ENCODE measurements around the gene L3HYPDH.

L3HYPDH gene

GRCh38 chr14:59507063-59507751 lies 23.0 kb upstream of the L3HYPDH start:
- H3K9me3 ChIP-seq (ENCODE audit: control insufficient read depth in 5 of 5, low read length in 5 of 5) = no peaks in the 10 kb centered on the region
- peaks cover 9 to 23% (median 11%) of the 10 kb centered on the region in 5 donors for H3K36me3 ChIP-seq (ENCODE audit: control insufficient read depth in 5 of 5, insufficient read depth in 5 of 5, low read length in 5 of 5)
- H3K9ac ChIP-seq (ENCODE audit: low read length in 5 of 5) = no peak overlapping the region
- H3K4me3 ChIP-seq (ENCODE audit: low read depth in 1 of 5, low read length in 5 of 5) = no peak overlapping the region
- no peak overlapping the region for H3K27ac ChIP-seq (ENCODE audit: low read depth, low read length)
- no peaks in the 10 kb centered on the region for H3K27me3 ChIP-seq (ENCODE audit: control insufficient read depth in 5 of 5, insufficient read depth in 4 of 5, low read length in 5 of 5)
- H3K4me1 ChIP-seq (ENCODE audit: control insufficient read depth in 5 of 5, insufficient read depth in 5 of 5, low read length in 5 of 5) = peaks cover 0 to 2% (median 0%) of the 10 kb centered on the region in 5 donors

- Histone ChIP-seq H3K4me1 (ENCODE audit: control insufficient read depth in 5 of 5, insufficient read depth in 5 of 5, low read length in 5 of 5) (peaks cover 0 to 3% (median 0%) of the 10 kb centered on the region in 5 donors), H3K36me3 (ENCODE audit: control insufficient read depth in 5 of 5, insufficient read depth in 5 of 5, low read length in 5 of 5) (peaks cover 13 to 32% (median 22%) of the 10 kb centered on the region in 5 donors), H3K27me3 (ENCODE audit: control insufficient read depth in 5 of 5, insufficient read depth in 4 of 5, low read length in 5 of 5) (no peaks in the 10 kb centered on the region), H3K4me3 (ENCODE audit: low read depth in 1 of 5, low read length in 5 of 5) (no peak overlapping the region), H3K9me3 (ENCODE audit: control insufficient read depth in 5 of 5, low read length in 5 of 5) (no peaks in the 10 kb centered on the region), H3K27ac (ENCODE audit: low read depth, low read length) (no peak overlapping the region), H3K9ac (ENCODE audit: low read length in 5 of 5) (no peak overlapping the region)
Observed at GRCh38 chr14:59503256-59503655, 19.0 kb upstream of the L3HYPDH start.

GRCh38 chr14:59500732-59501131 lies 16.5 kb upstream of the L3HYPDH start:
- Histone ChIP-seq H3K27ac (ENCODE audit: low read depth, low read length) (no peak overlapping the region), H3K9me3 (ENCODE audit: control insufficient read depth in 5 of 5, low read length in 5 of 5) (no peaks in the 10 kb centered on the region), H3K4me3 (ENCODE audit: low read depth in 1 of 5, low read length in 5 of 5) (no peak overlapping the region), H3K27me3 (ENCODE audit: control insufficient read depth in 5 of 5, insufficient read depth in 4 of 5, low read length in 5 of 5) (no peaks in the 10 kb centered on the region), H3K36me3 (ENCODE audit: control insufficient read depth in 5 of 5, insufficient read depth in 5 of 5, low read length in 5 of 5) (peaks cover 21 to 41% (median 34%) of the 10 kb centered on the region in 5 donors), H3K4me1 (ENCODE audit: control insufficient read depth in 5 of 5, insufficient read depth in 5 of 5, low read length in 5 of 5) (peaks cover 0 to 3% (median 0%) of the 10 kb centered on the region in 5 donors), H3K9ac (ENCODE audit: low read length in 5 of 5) (peak overlapping the region in 1 of 5 donors; percentile 32)

GRCh38 chr14:59492384-59492783 lies 8.2 kb upstream of the L3HYPDH start:
- Histone ChIP-seq H3K9me3 (ENCODE audit: control insufficient read depth in 5 of 5, low read length in 5 of 5) (no peaks in the 10 kb centered on the region), H3K4me1 (ENCODE audit: control insufficient read depth in 5 of 5, insufficient read depth in 5 of 5, low read length in 5 of 5) (peaks cover 0 to 6% (median 6%) of the 10 kb centered on the region in 5 donors), H3K27me3 (ENCODE audit: control insufficient read depth in 5 of 5, insufficient read depth in 4 of 5, low read length in 5 of 5) (no peaks in the 10 kb centered on the region), H3K36me3 (ENCODE audit: control insufficient read depth in 5 of 5, insufficient read depth in 5 of 5, low read length in 5 of 5) (peaks cover 48 to 72% (median 52%) of the 10 kb centered on the region in 5 donors), H3K4me3 (ENCODE audit: low read depth in 1 of 5, low read length in 5 of 5) (no peak overlapping the region), H3K27ac (ENCODE audit: low read depth, low read length) (no peak overlapping the region), H3K9ac (ENCODE audit: low read length in 5 of 5) (no peak overlapping the region)

GRCh38 chr14:59490756-59491155 lies 6.5 kb upstream of the L3HYPDH start:
- Histone ChIP-seq H3K36me3 (ENCODE audit: control insufficient read depth in 5 of 5, insufficient read depth in 5 of 5, low read length in 5 of 5) (peaks cover 46 to 61% (median 48%) of the 10 kb centered on the region in 5 donors), H3K27ac (ENCODE audit: low read depth, low read length) (no peak overlapping the region), H3K4me1 (ENCODE audit: control insufficient read depth in 5 of 5, insufficient read depth in 5 of 5, low read length in 5 of 5) (peaks cover 0 to 16% (median 12%) of the 10 kb centered on the region in 5 donors), H3K4me3 (ENCODE audit: low read depth in 1 of 5, low read length in 5 of 5) (no peak overlapping the region), H3K9me3 (ENCODE audit: control insufficient read depth in 5 of 5, low read length in 5 of 5) (no peaks in the 10 kb centered on the region), H3K9ac (ENCODE audit: low read length in 5 of 5) (no peak overlapping the region), H3K27me3 (ENCODE audit: control insufficient read depth in 5 of 5, insufficient read depth in 4 of 5, low read length in 5 of 5) (no peaks in the 10 kb centered on the region)

- peak overlapping the region; percentile 83 to 98 (median 92) for H3K4me3 ChIP-seq (ENCODE audit: low read depth in 1 of 5, low read length in 5 of 5)
- H3K9me3 ChIP-seq (ENCODE audit: control insufficient read depth in 5 of 5, low read length in 5 of 5) = no peaks in the 10 kb centered on the region
- H3K4me1 ChIP-seq (ENCODE audit: control insufficient read depth in 5 of 5, insufficient read depth in 5 of 5, low read length in 5 of 5) = peaks cover 0 to 62% (median 59%) of the 10 kb centered on the region in 5 donors
- no peaks in the 10 kb centered on the region for H3K27me3 ChIP-seq (ENCODE audit: control insufficient read depth in 5 of 5, insufficient read depth in 4 of 5, low read length in 5 of 5)
- H3K9ac ChIP-seq (ENCODE audit: low read length in 5 of 5) = peak overlapping the region; percentile 78 to 94 (median 90)
- peak overlapping the region; percentile 95 for H3K27ac ChIP-seq (ENCODE audit: low read depth, low read length)
- H3K36me3 ChIP-seq (ENCODE audit: control insufficient read depth in 5 of 5, insufficient read depth in 5 of 5, low read length in 5 of 5) = peaks cover 9 to 20% (median 13%) of the 10 kb centered on the region in 5 donors
Observed at GRCh38 chr14:59484639-59485175, 499 bp upstream of the L3HYPDH start.

GRCh38 chr14:59483363-59483762 lies 845 bp downstream of the L3HYPDH start:
- Histone ChIP-seq H3K4me1 (ENCODE audit: control insufficient read depth in 5 of 5, insufficient read depth in 5 of 5, low read length in 5 of 5) (peaks cover 0 to 58% (median 56%) of the 10 kb centered on the region in 5 donors), H3K27me3 (ENCODE audit: control insufficient read depth in 5 of 5, insufficient read depth in 4 of 5, low read length in 5 of 5) (no peaks in the 10 kb centered on the region), H3K36me3 (ENCODE audit: control insufficient read depth in 5 of 5, insufficient read depth in 5 of 5, low read length in 5 of 5) (peaks cover 0 to 12% (median 3%) of the 10 kb centered on the region in 5 donors), H3K4me3 (ENCODE audit: low read depth in 1 of 5, low read length in 5 of 5) (peak overlapping the region; percentile 83 to 98 (median 91)), H3K27ac (ENCODE audit: low read depth, low read length) (peak overlapping the region; percentile 95), H3K9me3 (ENCODE audit: control insufficient read depth in 5 of 5, low read length in 5 of 5) (no peaks in the 10 kb centered on the region), H3K9ac (ENCODE audit: low read length in 5 of 5) (peak overlapping the region; percentile 16 to 90 (median 78))

GRCh38 chr14:59482541-59483331 lies 1.5 kb downstream of the L3HYPDH start:
- no peaks in the 10 kb centered on the region for H3K9me3 ChIP-seq (ENCODE audit: control insufficient read depth in 5 of 5, low read length in 5 of 5)
- peaks cover 0 to 12% (median 3%) of the 10 kb centered on the region in 5 donors for H3K36me3 ChIP-seq (ENCODE audit: control insufficient read depth in 5 of 5, insufficient read depth in 5 of 5, low read length in 5 of 5)
- H3K27ac ChIP-seq (ENCODE audit: low read depth, low read length) = peak overlapping the region; percentile 95
- peaks cover 0 to 58% (median 53%) of the 10 kb centered on the region in 5 donors for H3K4me1 ChIP-seq (ENCODE audit: control insufficient read depth in 5 of 5, insufficient read depth in 5 of 5, low read length in 5 of 5)
- H3K9ac ChIP-seq (ENCODE audit: low read length in 5 of 5) = peak overlapping the region; percentile 16 to 90 (median 78)
- no peaks in the 10 kb centered on the region for H3K27me3 ChIP-seq (ENCODE audit: control insufficient read depth in 5 of 5, insufficient read depth in 4 of 5, low read length in 5 of 5)
- peak overlapping the region; percentile 83 to 98 (median 91) for H3K4me3 ChIP-seq (ENCODE audit: low read depth in 1 of 5, low read length in 5 of 5)

- peak overlapping the region; percentile 95 for H3K27ac ChIP-seq (ENCODE audit: low read depth, low read length)
- H3K4me3 ChIP-seq (ENCODE audit: low read depth in 1 of 5, low read length in 5 of 5) = peak overlapping the region; percentile 28 to 98 (median 55)
- no peaks in the 10 kb centered on the region for H3K27me3 ChIP-seq (ENCODE audit: control insufficient read depth in 5 of 5, insufficient read depth in 4 of 5, low read length in 5 of 5)
Observed at GRCh38 chr14:59481871-59482540, 2.2 kb downstream of the L3HYPDH start.

More at GRCh38 chr14:59481871-59482540, 2.2 kb downstream of the L3HYPDH start:
- no peaks in the 10 kb centered on the region for H3K9me3 ChIP-seq (ENCODE audit: control insufficient read depth in 5 of 5, low read length in 5 of 5)
- peaks cover 0 to 12% (median 3%) of the 10 kb centered on the region in 5 donors for H3K36me3 ChIP-seq (ENCODE audit: control insufficient read depth in 5 of 5, insufficient read depth in 5 of 5, low read length in 5 of 5)
- H3K4me1 ChIP-seq (ENCODE audit: control insufficient read depth in 5 of 5, insufficient read depth in 5 of 5, low read length in 5 of 5) = peaks cover 0 to 56% (median 53%) of the 10 kb centered on the region in 5 donors
- H3K9ac ChIP-seq (ENCODE audit: low read length in 5 of 5) = peak overlapping the region in 4 of 5 donors; percentile 74 to 90 (median 83)

Measured in subcutaneous abdominal adipose tissue (tissue), 5 donors.